NB4 (cell line): Measurements from ENCODE around the gene CCSER1.

Experiments
- CTCF ChIP-seq: IDR thresholded peaks from one replicate; pipeline ENCODE4 v1.5.1; 2012; ENCODE audit warnings: low read depth, low read length
- MAX ChIP-seq: IDR thresholded peaks from 2 replicates; pipeline ENCODE4 v1.6.1; 2011; ENCODE audit warnings: low read depth, low read length
- POLR2A ChIP-seq: IDR thresholded peaks from 2 replicates; pipeline ENCODE4 v1.6.1; 2011; ENCODE audit warnings: mild to moderate bottlenecking; ENCODE audit not compliant: insufficient read length; ENCODE audit errors: extremely low read depth

- TF ChIP-seq MAX (no peak), CTCF (no peak), POLR2A (no peak)
Measured at GRCh38 chr4:90146306-90146705, 19.1 kb downstream of the CCSER1 start.
